Endometrium (tissue), 2 donors: ENCODE results near the gene TM7SF3.

ENCODE experiments used
- FAIRE-seq: peaks from 2 replicates; lab custom pipeline; 2012; peaks lifted over from hg19 to GRCh38; lab: Jason Lieb, UNC
- donor health status: control.
- donor health status: control.

Gene TM7SF3

DNA sequence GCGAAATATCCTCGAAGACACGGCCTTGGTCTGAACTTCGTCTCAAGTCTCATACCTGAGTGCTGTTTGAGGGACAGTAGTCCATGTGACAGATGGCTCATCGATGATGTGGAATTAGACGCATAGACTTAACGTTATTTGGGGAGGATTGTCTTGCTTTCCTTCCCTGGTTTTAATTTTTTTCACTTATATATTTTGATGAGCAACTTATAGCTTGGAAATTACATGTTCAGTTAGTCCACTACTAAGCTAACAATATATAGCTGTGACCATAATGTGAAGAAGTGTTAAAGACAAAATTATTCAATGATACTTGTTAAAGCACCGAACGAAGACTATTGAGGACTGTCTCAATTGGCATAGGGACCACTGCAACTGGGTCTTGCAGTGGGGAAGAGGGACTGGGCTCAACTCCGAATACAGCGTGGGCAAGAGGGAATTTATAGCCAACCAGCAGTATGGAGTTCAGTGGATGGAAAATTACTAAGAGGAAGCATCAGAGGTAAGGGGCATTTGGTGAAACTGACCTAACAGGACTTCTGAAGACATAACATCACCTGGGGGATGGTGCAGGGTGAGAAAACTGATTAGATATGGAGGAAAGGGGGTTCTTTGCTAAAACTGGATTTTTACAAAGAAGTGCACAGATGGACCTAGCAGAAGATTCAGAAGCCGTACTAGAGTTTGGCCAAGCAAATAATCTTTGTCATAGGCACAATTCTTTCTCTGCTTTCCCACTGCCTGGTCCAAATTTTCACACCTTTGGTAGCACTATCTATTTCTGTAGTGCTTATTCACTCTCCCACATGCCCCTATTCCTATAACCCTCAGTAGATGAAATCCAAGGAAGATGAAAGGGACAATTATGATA is 910 bp upstream of the TM7SF3 start:
- FAIRE-seq, result no peak

DNA sequence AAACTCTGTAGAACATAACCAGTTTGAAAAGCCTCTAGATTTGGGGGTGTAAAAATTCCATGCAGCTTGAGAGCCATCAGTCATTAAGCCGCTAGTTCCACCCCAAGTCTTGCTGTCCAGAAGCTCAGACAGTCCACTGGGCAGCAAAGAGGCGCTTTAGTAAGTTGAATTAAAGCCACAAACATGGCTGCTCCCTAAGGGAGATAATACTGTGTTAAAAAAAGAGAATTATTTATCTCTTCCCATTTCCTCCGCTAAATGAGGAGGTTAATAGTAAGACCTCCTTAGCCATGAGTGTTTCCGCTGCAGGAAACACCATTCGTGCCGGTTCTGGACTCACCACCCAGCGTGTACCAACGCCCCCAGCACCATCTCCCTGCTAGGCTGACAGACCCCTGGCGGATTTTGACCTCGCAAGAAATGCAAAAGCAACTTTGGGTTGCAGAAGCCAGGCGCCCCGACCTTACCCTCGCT is 536 bp downstream of the TM7SF3 start:
- no peak for FAIRE-seq

DNA sequence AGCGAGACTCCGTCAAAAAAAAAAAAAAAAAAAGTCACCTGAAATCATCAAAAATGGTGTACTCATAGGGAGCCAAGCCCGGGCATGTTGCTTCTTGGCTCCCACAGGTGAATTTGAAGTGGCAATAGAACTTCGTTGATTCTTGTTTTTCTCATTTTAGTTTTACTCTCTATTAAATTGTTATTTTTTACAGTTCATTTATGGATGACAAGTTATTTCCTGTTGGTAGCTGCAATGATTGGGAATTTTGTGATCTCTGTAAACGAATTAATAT is 1.3 kb downstream of the TM7SF3 start:
- FAIRE-seq, result no peak

DNA sequence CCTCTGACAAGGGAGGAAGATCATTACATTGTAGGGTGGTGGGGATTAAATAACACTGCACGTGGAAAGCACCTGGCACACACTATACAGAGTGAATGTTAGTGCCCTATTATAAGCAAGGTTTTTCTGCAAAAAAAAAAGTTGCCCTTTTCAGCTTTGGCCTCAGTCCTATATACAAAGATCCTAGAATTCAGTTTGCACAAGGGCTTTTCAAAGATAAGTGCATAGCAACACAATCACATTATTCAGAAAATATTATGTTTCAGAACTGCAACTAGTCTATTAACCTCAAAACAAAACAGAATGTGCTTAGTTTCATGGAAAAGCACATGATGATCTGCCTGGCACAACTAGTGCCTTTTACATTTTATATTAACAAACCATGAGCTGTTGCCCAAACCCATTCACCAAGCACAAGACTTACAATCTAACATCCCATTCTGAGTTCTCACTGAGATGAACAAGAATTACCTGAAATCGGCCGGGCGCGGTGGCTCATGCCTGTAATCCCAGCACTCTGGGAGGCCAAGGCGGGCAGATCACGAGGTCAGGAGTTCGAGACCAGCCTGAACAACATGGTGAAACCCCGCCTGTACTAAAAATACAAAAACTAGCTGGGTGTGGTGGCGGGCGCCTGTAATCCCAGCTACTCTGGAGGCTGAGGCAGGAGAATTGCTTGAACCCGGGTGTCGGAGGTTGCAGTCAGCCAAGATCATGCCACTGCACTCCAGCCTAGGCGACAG is 1.8 kb downstream of the TM7SF3 start:
- FAIRE-seq, result no peak

DNA sequence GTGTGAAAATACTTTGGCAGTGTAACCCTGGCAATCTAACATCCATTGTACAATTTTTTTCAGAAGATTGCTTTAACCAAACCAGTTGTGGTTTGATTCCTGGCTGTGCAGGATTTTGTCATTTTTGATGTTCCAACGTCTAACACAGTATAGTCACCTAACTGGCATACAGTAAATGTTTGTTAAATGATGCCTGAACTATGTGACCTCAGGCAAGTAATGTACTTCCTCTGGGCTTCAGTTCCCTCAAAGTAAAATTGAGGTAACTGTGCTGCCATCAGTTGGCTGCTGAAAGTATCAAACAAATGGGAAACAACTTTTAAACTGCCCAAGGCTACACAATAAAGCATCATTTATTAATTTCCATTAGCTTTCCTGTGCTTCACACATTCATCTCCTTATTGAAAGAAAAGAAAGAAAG is 4.3 kb downstream of the TM7SF3 start:
- FAIRE-seq, result no peak

DNA sequence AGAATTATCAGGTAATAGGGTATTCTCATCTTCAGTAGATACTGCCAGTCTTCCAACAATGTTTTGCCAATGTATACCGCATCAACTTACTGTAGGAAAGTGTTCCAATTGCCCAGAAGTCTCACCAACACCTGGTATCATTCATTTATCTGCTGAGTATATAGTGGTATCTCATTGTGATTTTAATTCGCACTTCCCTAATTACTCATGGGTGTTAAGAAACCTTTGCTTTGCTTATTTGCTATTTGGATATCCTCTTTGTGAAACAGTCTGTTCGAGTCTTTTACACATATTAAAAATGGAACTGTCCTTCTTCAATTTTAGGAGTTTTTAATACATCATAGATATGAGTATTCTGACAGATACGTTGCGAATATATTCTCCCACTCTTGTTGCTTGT is 6.1 kb downstream of the TM7SF3 start:
- FAIRE-seq, result no peak

DNA sequence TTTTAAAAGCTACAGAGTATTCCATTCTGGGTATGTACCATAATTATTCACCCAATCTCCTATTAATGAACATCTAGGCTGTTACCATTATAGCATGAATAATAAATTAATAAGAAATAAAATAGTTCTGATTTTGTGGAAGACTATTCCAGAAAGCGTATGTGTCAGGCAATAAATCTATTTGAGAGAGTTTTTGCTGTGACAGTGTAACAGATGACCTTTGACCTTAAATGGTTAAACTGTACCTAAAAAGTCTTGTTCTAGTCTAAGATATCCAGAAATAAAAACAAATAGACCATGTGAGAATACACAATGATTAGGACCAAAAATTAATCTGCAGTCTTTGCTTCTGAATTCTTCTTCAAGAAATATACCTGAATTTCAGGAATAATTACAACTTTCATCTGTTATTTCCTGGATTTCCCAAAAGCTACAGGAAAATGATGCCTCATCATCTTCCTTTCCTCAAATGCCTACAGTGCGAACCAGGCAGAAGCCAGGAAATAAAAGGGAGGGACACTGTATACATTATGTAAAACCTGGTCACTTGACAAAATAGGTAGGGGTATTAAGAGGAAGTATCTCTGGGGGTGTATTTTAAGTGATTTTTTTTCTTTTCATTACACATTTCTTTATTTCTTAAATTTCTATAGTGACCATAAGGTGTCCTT is 7.3 kb downstream of the TM7SF3 start:
- FAIRE-seq, result no peak

DNA sequence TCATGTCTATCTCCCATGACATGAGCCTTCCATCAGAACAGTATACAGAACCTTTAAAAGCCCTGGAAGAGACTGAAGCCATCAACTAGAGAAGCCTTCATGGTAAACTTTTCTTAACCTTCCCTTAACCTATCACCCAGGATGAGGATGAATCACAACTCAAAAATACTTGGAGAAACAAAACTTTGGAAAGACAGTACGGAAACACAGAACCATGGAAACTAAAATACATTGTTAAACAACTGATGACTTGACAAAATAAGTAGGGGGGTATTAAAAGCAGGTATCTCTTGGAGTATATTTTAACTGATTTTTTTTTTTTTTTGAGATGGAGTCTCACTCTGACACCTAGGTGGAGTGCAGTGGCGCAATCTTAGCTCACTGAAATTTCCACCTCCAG is 8.7 kb downstream of the TM7SF3 start:
- no peak for FAIRE-seq

DNA sequence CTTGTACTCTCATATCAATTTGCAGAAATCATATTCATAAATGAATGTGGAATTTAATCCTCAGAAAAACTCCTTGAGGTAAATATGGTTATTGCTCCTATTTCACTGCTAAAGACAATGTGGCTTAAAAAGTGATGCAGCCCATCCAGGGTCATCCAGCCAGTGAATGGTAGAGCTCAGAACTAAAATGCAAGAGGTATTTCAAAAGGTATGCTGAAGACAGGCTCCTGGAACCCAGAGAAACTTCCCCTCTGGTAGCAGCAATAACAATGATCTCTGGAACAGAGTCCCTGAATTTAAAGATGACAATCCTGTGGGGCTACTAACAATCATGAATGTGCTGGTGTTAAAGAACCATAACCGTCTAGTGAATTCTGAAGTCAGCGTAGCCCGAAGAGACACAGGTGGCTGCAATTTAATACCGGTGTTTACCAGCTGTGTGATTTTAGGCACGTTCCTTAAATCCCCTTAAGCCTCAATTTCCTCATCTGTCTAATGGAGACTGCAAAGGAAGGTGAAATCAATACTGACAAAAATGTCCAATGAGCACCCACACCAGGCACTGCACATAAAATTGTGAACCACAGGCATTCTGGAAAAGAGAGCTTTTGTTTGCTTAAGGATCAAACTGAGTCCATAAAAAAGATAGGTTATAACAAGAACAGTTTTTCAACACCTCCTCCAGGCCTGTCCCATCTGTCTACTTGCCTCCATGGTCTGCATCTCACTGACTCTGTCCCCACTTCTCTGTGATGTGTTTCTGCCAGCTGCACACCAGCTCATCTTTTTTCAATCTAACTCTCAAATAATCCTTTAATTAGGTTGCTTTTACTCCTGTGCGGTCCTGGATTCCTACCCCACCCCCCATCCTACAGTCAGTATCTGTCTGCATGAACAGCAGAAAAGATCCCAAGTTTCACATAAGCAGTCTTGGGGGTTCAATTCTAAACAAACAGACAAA is 10.5 kb downstream of the TM7SF3 start:
- no peak for FAIRE-seq

DNA sequence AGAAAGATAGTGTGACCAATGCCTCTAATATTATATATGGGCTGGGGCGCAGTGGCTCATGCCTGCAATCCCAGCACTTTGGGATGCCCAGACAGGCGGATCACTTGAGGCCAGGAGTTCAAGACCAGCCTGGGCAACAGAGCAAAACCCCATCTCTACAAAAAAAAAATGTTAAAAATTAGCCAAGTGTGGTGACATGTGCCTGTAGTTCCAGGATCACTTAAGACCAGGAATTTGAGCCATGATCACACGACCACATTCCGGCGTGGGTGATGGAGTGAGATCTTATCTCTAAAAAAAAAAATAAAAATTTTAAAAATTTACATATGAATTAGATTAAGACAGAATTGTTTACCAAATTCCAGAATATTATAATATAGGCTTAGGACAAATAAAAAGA is 12.0 kb downstream of the TM7SF3 start:
- peak; percentile 53 for FAIRE-seq

DNA sequence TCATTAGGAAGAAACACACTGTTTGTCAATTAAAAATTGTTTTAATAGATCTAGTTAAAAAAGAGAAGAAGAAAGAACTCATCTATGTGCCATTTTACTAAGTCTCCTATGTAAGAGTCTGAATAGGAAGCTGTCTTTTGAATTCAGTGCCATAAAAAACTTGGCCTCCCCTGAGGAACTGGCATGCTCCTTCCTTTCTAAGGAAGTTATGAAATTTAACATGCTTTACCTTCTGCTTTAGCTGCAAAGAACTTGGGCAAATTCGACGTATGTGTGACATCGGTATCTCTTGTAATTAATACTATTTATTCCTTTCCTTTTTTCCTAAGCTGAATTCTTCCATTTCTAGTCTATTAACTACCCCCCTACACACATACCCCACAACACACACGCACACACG is 12.5 kb downstream of the TM7SF3 start:
- FAIRE-seq, result no peak

DNA sequence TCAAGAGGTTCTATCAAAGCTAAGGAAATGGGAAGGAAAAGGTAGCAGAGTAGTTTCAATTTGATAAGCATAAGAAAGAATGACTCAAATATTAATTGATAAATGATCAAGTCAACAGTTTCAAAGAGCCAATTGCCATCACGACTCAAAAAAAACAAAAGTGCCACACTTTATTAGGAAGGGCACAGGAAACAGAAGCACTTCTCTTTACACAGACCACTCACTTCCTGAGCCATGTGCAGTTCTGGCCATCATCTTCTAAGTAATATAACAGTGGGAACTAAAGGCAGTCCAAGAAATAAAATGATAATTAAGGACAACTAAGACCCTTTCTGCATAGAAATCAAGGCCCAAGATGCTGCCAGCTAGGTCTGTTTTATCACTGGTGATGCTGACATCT is 13.2 kb downstream of the TM7SF3 start:
- FAIRE-seq, result no peak

DNA sequence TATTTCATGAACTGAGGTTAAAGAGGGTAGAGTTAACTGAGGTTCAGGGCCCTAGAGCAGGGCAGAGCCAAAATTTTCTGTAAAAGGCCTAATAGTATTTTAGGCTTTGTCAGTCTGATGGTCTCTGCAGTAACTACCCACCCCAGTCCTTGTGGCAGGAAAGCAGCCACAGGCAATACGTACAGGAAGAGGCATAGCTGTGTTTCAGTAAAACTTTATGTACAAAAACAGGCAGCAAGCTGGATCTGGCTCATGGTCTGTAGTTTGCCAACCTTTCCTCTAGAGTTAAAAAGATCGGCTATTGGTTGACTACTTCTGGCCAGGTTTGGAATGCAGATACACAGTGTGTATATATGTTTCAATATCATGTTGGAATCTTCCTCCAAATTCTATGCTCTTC is 17.2 kb downstream of the TM7SF3 start:
- no peak for FAIRE-seq

DNA sequence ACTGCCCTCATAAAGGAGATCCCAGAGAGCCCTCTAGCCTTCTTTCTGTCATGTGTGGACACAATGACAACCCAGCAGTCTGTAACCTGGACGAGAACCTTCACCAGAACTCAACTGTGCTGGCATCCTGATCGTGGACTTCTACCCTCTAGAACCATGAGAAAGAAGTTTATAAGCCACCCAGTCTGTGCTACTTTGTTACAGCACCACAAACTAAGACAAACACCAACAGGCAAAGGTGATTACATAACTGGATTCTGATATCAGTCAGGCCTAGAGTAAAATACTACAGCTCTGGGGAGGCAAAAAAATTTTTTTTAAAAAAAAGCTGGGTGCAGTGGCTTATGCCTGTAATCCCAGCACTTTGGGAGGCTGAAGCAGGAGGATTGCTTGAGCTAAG is 18.5 kb downstream of the TM7SF3 start:
- FAIRE-seq, result no peak

DNA sequence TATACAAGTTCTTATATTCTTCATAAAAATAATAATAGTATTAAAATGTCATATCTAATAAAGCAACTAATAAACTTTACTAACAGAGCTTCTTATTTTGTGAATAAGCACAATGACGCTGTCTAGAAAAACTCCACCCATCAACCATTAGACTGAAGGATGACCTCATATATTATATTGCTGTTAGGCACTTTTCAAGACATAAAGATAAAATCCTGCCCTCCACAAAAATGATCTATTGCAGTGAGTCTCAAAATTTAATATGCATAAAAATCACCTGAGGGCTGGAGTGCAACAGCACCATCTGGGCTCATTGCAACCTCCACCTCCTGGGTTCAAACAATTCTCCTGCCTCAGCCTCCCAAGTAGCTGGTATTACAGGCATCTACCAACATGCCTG is 20.1 kb downstream of the TM7SF3 start:
- FAIRE-seq, result no peak

DNA sequence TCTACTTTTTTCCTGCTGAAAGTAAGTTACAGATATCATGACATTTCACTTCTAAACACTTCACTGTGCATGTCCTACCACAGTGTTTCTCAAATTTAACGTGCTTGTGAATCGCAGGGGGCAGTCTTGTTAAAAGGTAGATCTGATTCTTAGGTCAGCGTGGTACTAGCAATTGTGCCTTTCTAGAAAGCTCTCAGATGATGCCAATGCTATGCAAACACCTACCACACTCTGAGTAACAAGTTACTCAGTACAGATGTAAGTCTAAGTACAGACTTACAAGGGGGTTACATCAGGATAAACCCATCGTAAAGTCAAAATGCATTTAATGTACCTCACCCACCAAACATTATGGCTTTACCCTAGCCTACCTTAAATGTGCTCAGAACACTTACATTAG is 22.4 kb downstream of the TM7SF3 start:
- no peak for FAIRE-seq

DNA sequence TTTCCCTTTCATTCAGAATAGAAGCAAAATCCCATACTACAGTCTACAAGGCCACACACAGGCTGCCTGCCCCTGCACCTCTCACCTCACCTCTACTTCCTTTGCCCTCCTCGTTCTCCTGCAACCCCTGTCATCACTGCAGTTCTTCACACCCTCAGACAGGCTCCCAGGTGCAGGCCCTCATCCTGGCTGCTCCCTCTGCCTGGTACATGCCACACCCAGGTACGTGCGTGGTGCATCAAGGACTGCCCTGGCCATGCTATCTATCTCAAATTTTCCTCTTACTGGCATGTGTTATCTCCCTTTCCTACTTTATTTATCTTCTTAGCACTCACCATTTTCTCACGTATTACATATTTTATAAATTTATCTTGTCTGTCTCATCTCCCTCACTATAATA is 24.3 kb downstream of the TM7SF3 start:
- no peak for FAIRE-seq

DNA sequence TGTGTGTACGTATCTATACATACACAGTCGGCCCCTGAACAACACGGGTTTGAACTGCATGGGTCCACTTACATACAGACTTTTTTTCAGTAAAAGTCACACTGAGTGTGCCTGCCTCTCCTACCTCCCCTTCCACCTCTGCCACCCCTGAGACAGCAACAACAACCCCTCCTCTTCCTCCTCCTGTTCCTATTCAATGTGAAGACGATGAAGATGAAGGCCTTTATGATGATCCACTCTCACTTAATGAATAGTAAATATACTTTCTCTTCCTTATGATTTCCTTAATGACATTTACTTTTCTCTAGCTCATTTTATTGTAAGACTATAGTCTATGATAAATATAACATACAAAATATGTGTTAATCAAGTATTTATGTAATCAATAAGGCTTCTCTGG is 25.5 kb downstream of the TM7SF3 start:
- no peak for FAIRE-seq

DNA sequence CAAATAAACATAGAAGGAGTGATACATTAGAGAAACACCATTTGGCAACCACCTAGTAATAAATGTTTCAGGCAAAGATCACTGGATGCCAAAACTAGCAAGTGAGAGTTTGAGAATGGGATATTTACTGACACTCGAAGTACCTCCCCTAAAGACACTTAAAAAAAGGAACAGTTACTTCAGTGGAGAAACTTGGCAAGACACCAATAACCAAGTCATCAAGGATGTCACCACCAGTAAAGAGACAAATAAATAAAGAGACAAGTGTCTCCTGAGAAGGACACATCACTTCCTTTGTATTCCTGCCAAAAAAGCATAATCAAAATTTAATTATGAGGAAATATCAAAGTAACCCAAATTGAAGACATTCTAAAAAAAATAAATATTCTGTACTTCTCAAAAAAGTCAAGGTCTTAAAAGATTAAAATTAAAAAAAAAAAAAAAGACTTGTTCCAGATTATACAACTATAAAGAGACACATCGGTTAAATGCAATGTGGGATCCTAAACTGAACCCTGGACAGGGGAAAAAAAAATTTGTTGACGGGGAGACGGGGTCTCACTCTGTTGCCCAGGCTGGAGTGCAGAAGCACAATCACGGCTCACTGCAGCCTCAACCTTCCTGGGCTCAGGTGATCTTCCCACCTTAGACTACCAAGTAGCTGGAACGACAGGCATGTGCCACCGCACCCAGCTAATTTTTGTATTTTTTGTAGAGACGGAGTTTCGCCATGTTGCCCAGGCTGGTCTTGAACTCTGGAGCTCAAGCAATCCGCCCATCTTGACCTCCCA is 26.4 kb downstream of the TM7SF3 start:
- FAIRE-seq, result no peak

DNA sequence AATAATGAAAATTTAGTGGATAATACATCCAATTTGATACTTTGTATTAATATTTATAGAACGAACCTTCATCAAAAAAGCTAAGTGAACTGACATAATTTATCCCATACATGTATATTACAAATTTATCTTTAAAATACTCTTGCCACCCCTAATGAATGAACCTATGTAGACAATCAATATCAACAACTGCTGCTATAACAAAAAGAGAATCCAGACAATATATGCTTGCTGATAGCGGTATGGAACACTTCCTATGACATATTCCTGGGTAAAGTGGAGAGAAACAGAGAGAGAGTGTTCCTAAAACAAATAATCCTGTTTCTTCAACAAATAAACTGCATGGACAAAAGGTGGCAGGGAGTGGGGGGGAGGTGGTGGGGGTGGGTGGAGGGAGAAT is 31.3 kb downstream of the TM7SF3 start:
- no peak for FAIRE-seq

DNA sequence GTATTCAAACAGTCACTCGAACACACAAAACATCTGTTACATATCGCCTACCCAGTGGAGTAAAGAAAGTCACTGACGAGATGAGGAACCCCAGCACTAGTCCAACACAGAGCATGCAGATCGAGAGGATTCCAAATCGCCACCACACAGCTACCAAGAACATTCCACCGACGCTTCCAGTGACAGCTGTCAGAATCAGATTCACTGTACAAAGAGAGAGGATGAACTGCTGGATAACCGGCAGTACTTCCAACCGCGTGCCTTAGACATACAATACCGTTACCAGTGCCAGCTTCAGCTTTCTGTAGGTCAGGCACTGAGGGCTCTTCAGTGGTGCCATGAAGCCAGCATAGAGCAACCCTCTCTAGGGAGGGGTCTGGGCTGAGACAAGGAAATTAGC is 34.5 kb downstream of the TM7SF3 start:
- no peak for FAIRE-seq
